ENCODE data around the gene TIFAB.

The TIFAB gene

DNA sequence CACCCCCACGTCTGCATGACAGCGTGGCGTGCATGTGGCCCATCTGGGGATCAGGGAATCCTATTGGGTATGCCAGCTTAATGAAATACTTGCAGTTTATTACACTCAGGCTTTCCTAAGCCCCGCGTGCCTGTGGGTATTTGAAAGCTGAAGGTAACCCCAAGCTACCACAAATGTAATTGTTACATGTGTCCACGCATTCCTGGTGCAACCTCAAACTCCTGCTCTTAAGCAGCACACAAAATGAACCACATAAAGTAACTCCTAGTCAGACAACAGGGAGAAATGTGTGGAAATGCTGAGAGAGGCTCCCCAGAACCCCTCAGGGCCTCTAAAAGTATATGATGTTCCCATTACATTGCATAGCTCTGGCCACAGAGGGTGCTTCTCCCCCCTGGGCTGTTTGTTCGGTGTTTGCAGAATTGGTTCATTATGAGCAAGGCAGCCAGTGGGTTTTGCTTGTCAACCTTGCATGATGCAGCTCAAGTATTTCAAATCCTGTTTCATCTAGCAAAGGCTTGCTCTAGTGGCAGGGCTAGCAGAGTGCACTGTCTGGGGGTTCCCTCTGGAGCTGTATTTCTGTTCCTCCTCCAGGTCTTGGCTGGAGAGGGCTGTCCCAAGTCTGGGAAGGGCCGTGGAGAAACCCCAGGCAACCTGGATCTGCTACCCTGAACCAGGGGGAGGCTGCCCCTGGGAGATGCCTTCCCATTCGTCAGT lies 3.2 kb downstream of the TIFAB start:
- TF ChIP-seq, protein P1, sequence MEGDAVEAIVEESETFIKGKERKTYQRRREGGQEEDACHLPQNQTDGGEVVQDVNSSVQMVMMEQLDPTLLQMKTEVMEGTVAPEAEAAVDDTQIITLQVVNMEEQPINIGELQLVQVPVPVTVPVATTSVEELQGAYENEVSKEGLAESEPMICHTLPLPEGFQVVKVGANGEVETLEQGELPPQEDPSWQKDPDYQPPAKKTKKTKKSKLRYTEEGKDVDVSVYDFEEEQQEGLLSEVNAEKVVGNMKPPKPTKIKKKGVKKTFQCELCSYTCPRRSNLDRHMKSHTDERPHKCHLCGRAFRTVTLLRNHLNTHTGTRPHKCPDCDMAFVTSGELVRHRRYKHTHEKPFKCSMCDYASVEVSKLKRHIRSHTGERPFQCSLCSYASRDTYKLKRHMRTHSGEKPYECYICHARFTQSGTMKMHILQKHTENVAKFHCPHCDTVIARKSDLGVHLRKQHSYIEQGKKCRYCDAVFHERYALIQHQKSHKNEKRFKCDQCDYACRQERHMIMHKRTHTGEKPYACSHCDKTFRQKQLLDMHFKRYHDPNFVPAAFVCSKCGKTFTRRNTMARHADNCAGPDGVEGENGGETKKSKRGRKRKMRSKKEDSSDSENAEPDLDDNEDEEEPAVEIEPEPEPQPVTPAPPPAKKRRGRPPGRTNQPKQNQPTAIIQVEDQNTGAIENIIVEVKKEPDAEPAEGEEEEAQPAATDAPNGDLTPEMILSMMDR (IDR thresholded peaks at IDR 0.05; ENCODE audit: low read depth, low read length): no peak
- in situ Hi-C loops (cut with HindIII; ENCODE audit: low sequenced_read_pairs): no loop called here
- DNase-seq (ENCODE audit: low read depth, low spot score): peak; percentile 24
- no peak overlapping the region for H3K4me3 ChIP-seq (ENCODE audit: low read depth, low read length)

GRCh38 chr5:135448071-135448739 lies 3.9 kb downstream of the TIFAB start:
- in situ Hi-C loops (cut with HindIII; ENCODE audit: low sequenced_read_pairs): no loop called here
- TF ChIP-seq, protein P1 (IDR thresholded peaks at IDR 0.05; ENCODE audit: low read depth, low read length): no peak
- no peak overlapping the region for H3K4me3 ChIP-seq (ENCODE audit: low read depth, low read length)
- no peak for DNase-seq (ENCODE audit: low read depth, low spot score)

- TF ChIP-seq, protein P1 (IDR thresholded peaks at IDR 0.05; ENCODE audit: low read depth, low read length): no peak
Measured at GRCh38 chr5:135447298-135447929, 4.7 kb downstream of the TIFAB start, which contains the start of gene DCANP1. DCANP1 (minus strand) TSS chr5:135447348; CDS start chr5:135447108, 240 bp downstream.

DNA sequence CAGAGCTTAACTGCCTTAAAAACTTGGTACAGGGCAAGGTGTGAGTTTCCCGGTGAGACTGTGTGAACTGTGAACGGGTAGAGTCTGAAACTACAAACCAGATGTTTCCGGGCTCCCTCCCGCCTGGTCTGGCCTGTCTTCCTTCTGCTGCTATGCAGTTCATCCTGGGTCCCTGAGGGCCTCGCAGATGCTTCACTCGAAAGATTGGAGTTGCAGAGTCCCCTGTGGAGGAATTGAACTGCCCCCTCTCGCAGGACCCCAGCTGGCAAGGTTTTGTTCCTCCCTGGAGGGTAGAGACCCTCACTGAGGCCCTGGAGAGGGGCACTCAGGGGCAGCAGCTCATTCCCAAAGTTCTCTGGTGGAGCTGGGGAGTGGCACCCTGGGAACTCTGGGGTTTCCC lies 5.5 kb downstream of the TIFAB start:
- no peak for DNase-seq (ENCODE audit: low read depth, low spot score)
- TF ChIP-seq, protein P1 (IDR thresholded peaks at IDR 0.05; ENCODE audit: low read depth, low read length): no peak
- in situ Hi-C loops (cut with HindIII; ENCODE audit: low sequenced_read_pairs): no loop called here
- no peak overlapping the region for H3K4me3 ChIP-seq (ENCODE audit: low read depth, low read length)

More at GRCh38 chr5:135447298-135447929, 4.7 kb downstream of the TIFAB start, which contains the start of gene DCANP1:
- in situ Hi-C loops (cut with HindIII; ENCODE audit: low sequenced_read_pairs): no loop called here
- no peak for DNase-seq (ENCODE audit: low read depth, low spot score)
- H3K4me3 ChIP-seq (ENCODE audit: low read depth, low read length): no peak within 1 kb of the TSS

GRCh38 chr5:135446206-135446605 lies 5.9 kb downstream of the TIFAB start:
- in situ Hi-C loops (cut with HindIII; ENCODE audit: low sequenced_read_pairs): no loop called here
- H3K4me3 ChIP-seq (ENCODE audit: low read depth, low read length): no peak overlapping the region
- TF ChIP-seq, protein P1 (IDR thresholded peaks at IDR 0.05; ENCODE audit: low read depth, low read length): no peak
- DNase-seq (ENCODE audit: low read depth, low spot score): no peak

GRCh38 chr5:135445306-135445985 lies 6.7 kb downstream of the TIFAB start:
- no peak for DNase-seq (ENCODE audit: low read depth, low spot score)
- in situ Hi-C loops (cut with HindIII; ENCODE audit: low sequenced_read_pairs): no loop called here
- TF ChIP-seq, protein P1 (IDR thresholded peaks at IDR 0.05; ENCODE audit: low read depth, low read length): no peak
- no peak overlapping the region for H3K4me3 ChIP-seq (ENCODE audit: low read depth, low read length)

All from astrocyte of the spinal cord (primary cell).